A673 (cell line): ENCODE data around the gene PLIN3. TPM values are rescaled to one million over a fixed set of nuclear protein-coding genes. Genes with fewer than 3 reads are reported as not detected.

ENCODE experiments used
- BruUV-seq: library from RNA; stranded (reverse); fragments of 400-500 nt; replicated peaks from 2 replicates; lab custom pipeline; 2021; lab: Mats Ljungman, UMichigan
- CTCF ChIA-PET: fragments of 300-600 bp; sonication (Branson Sonifier 250); formaldehyde crosslinking; loops from one replicate; lab custom pipeline; 2022; ENCODE audit warnings: antibody characterized with exemption; lab: Charles Lee
- POLR2A ChIA-PET: fragments of 300-600 bp; sonication (Branson Sonifier 250); formaldehyde crosslinking; loops from one replicate; lab custom pipeline; 2022; ENCODE audit warnings: antibody characterized with exemption; ENCODE audit not compliant: low non-redundant PET; lab: Charles Lee
- DNase-seq: peaks from one replicate; pipeline ENCODE4 v3.0.0-alpha.2; 2015; ENCODE audit warnings: low spot score
- H3K27ac ChIP-seq: fragments of 200-600 bp; sonication (generic); 2 replicates; pipeline ENCODE4 v1.5.1; 2016; ENCODE audit warnings: mixed run types, low read depth, mild to moderate bottlenecking, mixed read lengths, antibody characterized with exemption, low read length; ENCODE audit not compliant: poor library complexity, severe bottlenecking
- H3K27me3 ChIP-seq: fragments of 200-600 bp; sonication (generic); replicated peaks from 2 replicates; pipeline ENCODE4 v1.6.1; 2017; ENCODE audit warnings: mixed run types, low read depth, mild to moderate bottlenecking, mixed read lengths, antibody characterized with exemption, low read length; ENCODE audit not compliant: insufficient read depth, poor library complexity
- H3K36me3 ChIP-seq: fragments of 200-600 bp; sonication (generic); 2 replicates; pipeline ENCODE4 v1.6.1; 2016; ENCODE audit warnings: mixed run types, mild to moderate bottlenecking, mixed read lengths, antibody characterized with exemption, low read length; ENCODE audit not compliant: insufficient read depth, poor library complexity, severe bottlenecking
- H3K4me1 ChIP-seq: fragments of 200-600 bp; sonication (generic); 2 replicates; pipeline ENCODE4 v1.6.1; 2017; ENCODE audit warnings: mixed run types, mild to moderate bottlenecking, mixed read lengths, antibody characterized with exemption, low read length; ENCODE audit not compliant: insufficient read depth, poor library complexity, severe bottlenecking
- H3K4me3 ChIP-seq: fragments of 200-600 bp; sonication (generic); 2 replicates; pipeline ENCODE4 v1.5.1; 2016; ENCODE audit warnings: low read depth, mixed run types, mild to moderate bottlenecking, mixed read lengths, low read length; ENCODE audit not compliant: poor library complexity, severe bottlenecking
- H3K9me3 ChIP-seq: fragments of 200-600 bp; sonication (generic); 2 replicates; pipeline ENCODE4 v1.6.1; 2016; ENCODE audit warnings: mixed run types, low read depth, mild to moderate bottlenecking, mixed read lengths, antibody characterized with exemption, low read length; ENCODE audit not compliant: poor library complexity, severe bottlenecking
- EZH2 ChIP-seq: fragments of 200-600 bp; sonication (generic); IDR thresholded peaks from 2 replicates; pipeline ENCODE4 v1.6.1; 2017; ENCODE audit warnings: borderline replicate concordance, low read depth, mild to moderate bottlenecking, mixed read lengths, antibody characterized with exemption, low read length; ENCODE audit not compliant: poor library complexity, severe bottlenecking
- intact Hi-C: fragments of 100-400 bp; cut with micrococcal nuclease; formaldehyde crosslinking; loops from one replicate; pipeline ENCODE4 v1.10.0; 2022; ENCODE audit not compliant: unreplicated experiment
- total RNA-seq: library from RNA; stranded (reverse); gene quantifications from 2 replicates; pipeline ENCODE4 v1.2.3, GENCODE V29; 2021
- TF ChIP-seq, protein P1 (sequence below): fragments of 300-800, 200-600 bp; sonication (generic); conservative IDR thresholded peaks from 2 replicates; pipeline ENCODE4 v1.5.1; 2017; ENCODE audit warnings: low read depth, mild to moderate bottlenecking, antibody characterized with exemption, low read length, moderate library complexity, mixed read lengths

PLIN3 gene
- total RNA-seq, 1 experiment from 2014 or later = 30.6 TPM

DNA sequence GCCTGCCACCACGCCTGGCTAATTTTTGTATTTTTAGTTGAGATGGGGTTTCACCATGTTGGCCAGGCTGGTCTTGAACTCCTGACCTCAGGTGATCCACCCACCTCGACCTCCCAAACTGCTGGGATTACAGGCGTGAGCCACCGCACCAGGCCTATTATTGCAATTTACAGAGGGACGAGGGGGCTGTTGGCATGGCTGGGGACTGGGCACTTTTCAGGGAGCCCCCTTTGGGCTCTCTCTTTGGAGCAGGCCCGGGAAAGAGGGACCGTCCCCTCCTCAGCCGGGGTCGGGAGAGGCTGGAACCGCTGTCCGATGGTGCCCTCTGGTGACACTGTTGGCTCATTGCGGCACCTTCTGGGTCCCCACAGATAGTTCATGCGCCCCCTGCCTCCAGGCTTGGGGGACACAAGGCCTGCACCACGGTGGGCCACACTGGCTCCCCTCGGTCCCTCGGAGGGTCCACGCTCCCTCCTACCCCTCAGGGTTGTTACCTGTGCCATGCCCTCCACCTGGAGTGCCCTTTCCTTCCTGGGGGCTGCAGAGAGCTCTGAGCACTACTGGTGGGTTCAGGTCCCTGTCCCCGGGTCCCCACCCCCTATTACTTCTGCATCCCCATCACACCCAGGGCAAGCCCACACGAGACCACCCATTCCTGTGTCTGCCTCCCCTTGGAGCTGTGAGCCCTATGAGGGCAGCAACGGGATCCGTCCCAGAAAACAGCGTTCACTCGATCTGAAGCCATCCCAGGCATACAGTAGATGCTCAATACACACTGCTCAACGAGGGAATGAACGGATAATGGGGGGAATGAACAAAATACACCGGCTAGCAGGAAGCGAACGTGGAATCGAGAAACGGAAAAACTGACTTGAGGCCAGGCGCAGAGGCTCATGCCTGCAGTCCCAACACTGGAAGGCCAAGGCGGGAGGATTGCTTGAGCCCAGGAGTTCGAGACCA lies 63.5 kb downstream of the PLIN3 start:
- no peaks in the 10 kb centered on the region for H3K9me3 ChIP-seq
- BruUV-seq = no TSS peak
- H3K27me3 ChIP-seq = no peaks in the 10 kb centered on the region
- POLR2A ChIA-PET = no interaction called here
- no peak for TF ChIP-seq EZH2
- TF ChIP-seq, protein P1, sequence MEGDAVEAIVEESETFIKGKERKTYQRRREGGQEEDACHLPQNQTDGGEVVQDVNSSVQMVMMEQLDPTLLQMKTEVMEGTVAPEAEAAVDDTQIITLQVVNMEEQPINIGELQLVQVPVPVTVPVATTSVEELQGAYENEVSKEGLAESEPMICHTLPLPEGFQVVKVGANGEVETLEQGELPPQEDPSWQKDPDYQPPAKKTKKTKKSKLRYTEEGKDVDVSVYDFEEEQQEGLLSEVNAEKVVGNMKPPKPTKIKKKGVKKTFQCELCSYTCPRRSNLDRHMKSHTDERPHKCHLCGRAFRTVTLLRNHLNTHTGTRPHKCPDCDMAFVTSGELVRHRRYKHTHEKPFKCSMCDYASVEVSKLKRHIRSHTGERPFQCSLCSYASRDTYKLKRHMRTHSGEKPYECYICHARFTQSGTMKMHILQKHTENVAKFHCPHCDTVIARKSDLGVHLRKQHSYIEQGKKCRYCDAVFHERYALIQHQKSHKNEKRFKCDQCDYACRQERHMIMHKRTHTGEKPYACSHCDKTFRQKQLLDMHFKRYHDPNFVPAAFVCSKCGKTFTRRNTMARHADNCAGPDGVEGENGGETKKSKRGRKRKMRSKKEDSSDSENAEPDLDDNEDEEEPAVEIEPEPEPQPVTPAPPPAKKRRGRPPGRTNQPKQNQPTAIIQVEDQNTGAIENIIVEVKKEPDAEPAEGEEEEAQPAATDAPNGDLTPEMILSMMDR = peak; percentile 93
- H3K27ac ChIP-seq = no peak overlapping the region
- CTCF ChIA-PET = interaction anchor here (1.0 to 1.3 kb wide), 2 partner anchors 48 to 108 kb away, joined by 3 to 4 read pairs; no protein-coding TSS in a partner anchor
- no peaks in the 10 kb centered on the region for H3K36me3 ChIP-seq
- no peak overlapping the region for H3K4me3 ChIP-seq
- intact Hi-C loops = loop anchor here (1.0 kb wide), 1 partner anchor 72 kb away; no protein-coding TSS in a partner anchor
- peak; percentile 82 for DNase-seq
- H3K4me1 ChIP-seq = no peaks in the 10 kb centered on the region

DNA sequence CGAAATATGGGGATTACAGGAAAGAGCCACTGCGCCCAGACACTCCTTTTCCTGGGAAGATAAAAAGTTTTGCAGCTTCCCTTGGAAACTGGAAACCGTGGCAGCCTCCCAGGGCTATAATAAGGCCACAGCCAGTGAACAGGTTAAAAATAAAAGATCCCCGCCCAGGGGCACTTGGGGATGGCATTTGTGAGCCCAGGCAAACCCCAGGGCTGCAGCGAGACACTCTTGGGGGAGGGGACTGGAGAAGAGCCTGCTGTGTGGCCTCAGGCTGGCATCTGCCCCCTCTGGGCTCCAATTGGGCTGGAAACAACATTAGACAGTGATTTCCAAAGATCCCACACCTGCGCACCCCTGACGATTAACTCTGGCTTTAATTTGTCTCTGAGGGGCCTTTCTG lies 64.8 kb downstream of the PLIN3 start:
- Histone ChIP-seq H3K36me3 (no peaks in the 10 kb centered on the region), H3K27me3 (no peaks in the 10 kb centered on the region), H3K27ac (no peak overlapping the region), H3K9me3 (no peaks in the 10 kb centered on the region), H3K4me1 (no peaks in the 10 kb centered on the region), H3K4me3 (no peak overlapping the region)
- no peak for DNase-seq
- CTCF ChIA-PET = no interaction called here
- intact Hi-C loops = no loop called here
- BruUV-seq = no TSS peak
- POLR2A ChIA-PET = no interaction called here
- TF ChIP-seq, protein P1 = no peak
- no peak for TF ChIP-seq EZH2

DNA sequence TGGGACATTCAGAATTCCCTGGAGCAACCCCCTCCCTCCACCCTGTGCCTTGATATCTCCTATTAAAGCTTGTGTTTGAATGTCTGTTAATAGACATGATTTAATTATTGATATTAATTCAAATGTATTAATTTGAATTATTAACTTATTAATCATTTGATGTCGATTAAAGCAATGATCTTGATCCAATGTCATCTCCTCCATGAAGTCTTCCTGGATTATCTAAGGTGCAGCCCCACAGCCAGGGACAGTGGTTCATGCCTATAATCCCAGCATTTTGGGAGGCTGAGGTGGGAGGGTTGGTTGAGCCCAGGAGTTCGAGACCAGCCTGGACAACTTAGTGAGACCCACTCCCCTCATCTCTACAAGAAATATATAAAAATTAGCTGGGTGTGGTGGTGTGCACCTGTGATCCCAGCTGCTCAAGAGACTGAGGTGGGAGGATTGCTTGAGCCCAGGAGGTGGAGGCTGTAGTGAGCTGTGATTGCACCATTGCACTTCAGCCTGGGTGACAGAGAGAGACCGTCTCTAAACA lies 66.3 kb downstream of the PLIN3 start:
- DNase-seq = no peak
- Histone ChIP-seq H3K27me3 (no peaks in the 10 kb centered on the region), H3K27ac (no peak overlapping the region), H3K36me3 (peaks cover 6% of the 10 kb centered on the region), H3K4me3 (no peak overlapping the region), H3K4me1 (no peaks in the 10 kb centered on the region), H3K9me3 (no peaks in the 10 kb centered on the region)
- no peak for TF ChIP-seq EZH2
- TF ChIP-seq, protein P1 = no peak
- CTCF ChIA-PET = interaction anchor here (0.7 to 0.8 kb wide), 2 partner anchors 106 to 238 kb away, joined by 4 read pairs; no protein-coding TSS in a partner anchor
- intact Hi-C loops = no loop called here
- POLR2A ChIA-PET = no interaction called here
- BruUV-seq = no TSS peak
